LoVo (cell line): ENCODE measurements around the gene SCAF1.
A peak's percentile ranks its signal among the peaks of the same experiment; 100 is the strongest.

Experiments used
- DNase-seq: peaks from one replicate; pipeline ENCODE4 v3.0.0-alpha.2; 2016; ENCODE audit warnings: low spot score

Gene SCAF1, protein sequence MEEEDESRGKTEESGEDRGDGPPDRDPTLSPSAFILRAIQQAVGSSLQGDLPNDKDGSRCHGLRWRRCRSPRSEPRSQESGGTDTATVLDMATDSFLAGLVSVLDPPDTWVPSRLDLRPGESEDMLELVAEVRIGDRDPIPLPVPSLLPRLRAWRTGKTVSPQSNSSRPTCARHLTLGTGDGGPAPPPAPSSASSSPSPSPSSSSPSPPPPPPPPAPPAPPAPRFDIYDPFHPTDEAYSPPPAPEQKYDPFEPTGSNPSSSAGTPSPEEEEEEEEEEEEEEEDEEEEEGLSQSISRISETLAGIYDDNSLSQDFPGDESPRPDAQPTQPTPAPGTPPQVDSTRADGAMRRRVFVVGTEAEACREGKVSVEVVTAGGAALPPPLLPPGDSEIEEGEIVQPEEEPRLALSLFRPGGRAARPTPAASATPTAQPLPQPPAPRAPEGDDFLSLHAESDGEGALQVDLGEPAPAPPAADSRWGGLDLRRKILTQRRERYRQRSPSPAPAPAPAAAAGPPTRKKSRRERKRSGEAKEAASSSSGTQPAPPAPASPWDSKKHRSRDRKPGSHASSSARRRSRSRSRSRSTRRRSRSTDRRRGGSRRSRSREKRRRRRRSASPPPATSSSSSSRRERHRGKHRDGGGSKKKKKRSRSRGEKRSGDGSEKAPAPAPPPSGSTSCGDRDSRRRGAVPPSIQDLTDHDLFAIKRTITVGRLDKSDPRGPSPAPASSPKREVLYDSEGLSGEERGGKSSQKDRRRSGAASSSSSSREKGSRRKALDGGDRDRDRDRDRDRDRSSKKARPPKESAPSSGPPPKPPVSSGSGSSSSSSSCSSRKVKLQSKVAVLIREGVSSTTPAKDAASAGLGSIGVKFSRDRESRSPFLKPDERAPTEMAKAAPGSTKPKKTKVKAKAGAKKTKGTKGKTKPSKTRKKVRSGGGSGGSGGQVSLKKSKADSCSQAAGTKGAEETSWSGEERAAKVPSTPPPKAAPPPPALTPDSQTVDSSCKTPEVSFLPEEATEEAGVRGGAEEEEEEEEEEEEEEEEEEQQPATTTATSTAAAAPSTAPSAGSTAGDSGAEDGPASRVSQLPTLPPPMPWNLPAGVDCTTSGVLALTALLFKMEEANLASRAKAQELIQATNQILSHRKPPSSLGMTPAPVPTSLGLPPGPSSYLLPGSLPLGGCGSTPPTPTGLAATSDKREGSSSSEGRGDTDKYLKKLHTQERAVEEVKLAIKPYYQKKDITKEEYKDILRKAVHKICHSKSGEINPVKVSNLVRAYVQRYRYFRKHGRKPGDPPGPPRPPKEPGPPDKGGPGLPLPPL

GRCh38 chr19:49641688-49642491, at the start of gene SCAF1:
TSS of gene SCAF1 (plus strand) at chr19:49642209. CDS start at chr19:49645027, 2,818 bp downstream.
- DNase-seq: peak; percentile 99

DNA sequence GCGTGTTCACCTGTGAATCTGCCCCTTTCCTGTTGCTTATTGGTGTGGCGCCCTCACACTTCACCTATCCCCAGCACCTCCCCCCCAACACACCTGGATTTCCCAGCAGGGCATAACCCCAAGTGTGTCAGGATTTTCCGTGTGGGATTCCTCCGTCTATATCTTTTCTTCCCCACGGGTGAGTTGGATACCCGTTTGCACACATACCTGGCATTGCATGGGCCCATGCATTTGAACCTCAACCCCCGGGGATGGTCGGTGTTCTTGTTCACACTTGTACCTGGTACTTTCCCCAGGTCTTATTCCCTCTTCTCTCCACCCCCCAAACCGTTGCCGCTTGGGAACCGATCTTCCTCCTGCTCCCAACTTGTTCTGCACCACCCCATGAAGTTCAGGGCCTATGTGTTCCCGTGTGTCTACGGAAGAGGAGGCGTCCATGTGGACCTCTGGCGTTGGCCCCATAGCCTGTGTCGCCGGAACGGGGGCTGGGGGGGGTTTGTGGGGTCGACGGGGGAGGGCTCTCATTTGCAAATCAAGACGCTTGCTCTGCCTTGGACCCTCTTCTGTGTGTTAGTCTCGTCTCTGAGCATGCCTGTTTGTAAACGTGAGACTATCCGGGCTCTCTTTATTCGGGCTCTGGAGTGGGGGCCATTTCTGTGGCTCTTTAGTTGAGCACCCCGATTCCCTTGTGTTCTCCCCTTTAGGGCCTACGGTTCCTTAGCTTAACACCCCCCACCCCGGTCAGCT, 49.4 kb upstream of the SCAF1 start:
- no peak for DNase-seq

DNA sequence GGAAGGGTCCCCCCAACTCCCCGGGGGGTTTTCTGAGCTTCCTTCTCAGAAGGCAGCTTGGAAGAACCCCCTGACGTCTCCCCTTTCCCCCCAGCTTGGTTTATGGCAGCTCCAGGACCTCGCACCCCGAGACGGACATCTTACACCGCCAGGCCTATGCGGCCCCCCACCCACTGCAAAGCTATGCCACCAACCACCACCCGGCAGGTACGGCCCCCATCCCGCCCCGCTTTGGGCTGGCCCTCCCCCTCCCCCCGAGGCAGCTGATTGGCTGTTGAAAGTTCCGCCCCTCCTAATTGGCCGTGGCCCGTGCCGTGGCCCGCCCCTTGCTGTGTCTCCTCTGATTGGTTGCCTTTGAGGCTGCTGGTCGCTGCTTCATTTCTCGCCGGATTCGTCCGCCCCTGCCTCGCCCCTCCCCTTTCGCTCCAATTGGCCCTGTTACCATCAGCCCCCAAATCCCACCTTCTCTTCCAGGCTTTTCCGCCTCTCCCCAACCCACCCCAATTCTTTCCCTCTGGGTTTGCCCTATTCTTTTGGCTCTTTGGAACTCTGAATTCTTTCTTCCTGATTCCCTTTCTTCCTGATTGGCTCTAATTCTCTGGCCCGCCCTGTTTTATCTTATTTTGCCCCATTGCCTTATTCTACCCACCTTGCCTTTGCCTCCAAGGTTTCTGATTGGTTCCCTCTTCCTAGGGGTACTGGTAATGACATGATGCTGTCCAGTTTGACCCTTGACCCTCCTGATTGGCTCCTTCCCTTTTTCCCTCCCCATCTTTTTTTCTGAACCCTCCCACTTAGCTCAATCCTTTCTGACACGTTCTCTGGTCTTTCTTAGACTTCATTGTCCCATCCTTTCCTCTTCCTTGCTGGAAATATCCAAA, 48.5 kb upstream of the SCAF1 start:
- no peak for DNase-seq

DNA sequence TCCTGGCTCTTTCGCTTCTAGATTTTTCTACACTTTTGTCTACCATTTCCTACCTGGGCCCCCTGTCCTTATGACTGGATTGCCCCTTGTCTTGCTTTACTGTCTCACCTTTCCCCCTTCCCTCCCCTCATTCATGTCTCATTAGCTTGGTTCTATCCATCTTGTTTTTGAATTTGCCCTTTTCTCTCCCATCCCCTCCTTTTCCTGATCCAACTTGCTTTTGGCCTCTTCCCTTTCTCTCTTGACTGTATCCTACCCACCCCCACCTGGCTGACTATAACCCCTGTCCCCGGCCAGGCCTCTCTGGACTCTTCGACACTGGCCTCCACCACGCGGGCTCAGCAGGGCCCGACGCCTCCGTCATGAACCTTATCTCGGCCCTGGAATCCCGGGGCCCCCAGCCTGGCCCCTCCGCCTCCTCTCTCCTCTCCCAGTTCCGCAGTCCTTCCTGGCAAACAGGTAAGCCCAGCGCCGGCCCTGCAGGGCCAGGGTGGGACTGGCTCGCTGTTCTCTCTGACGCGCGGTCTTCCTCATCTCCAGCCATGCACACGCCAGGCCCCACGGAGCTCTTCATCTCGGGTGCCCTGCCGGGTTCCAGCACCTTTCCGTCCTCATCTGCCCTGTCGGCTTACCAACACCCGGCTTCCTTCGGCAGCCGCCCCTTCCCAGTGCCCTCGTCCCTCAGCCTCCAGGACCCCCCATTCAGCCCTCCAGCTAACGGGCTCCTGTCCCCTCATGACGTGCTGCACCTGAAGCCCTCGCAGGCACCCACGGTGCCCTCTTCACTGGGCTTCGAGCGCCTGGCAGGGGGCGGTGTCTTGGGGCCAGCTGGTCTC, 47.6 kb upstream of the SCAF1 start:
- no peak for DNase-seq

- no peak for DNase-seq
Measured at GRCh38 chr19:49594993-49595818, 46.8 kb upstream of the SCAF1 start.

DNA sequence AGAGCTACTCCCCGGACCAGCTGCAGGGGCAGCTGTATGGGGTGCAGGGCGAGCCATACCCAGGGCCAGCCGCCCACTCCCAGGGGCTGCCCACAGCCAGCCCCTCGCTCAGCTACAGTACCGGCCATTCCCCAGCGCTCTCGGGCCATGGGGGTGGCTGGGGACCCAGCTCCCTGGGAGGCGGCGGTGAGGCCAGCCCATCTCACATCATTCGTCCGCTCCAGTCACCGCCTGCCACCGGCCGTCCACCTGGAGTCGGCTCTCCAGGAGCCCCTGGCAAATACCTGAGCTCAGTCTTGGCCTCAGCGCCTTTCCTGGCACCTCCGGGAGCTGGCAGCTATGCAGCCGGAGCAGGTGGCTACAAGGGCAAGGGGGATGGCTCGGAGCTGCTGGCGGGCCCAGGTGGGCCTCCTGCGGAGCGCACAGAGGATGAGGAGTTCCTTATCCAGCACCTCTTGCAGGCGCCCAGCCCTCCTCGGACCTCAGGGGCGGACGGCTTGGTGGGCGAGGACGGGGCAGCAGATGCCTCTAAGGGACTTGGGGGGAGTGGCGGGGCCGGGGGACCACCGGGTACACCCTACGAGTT, 46.1 kb upstream of the SCAF1 start:
- no peak for DNase-seq

GRCh38 chr19:49596407-49596806, 45.6 kb upstream of the SCAF1 start:
- no peak for DNase-seq

DNA sequence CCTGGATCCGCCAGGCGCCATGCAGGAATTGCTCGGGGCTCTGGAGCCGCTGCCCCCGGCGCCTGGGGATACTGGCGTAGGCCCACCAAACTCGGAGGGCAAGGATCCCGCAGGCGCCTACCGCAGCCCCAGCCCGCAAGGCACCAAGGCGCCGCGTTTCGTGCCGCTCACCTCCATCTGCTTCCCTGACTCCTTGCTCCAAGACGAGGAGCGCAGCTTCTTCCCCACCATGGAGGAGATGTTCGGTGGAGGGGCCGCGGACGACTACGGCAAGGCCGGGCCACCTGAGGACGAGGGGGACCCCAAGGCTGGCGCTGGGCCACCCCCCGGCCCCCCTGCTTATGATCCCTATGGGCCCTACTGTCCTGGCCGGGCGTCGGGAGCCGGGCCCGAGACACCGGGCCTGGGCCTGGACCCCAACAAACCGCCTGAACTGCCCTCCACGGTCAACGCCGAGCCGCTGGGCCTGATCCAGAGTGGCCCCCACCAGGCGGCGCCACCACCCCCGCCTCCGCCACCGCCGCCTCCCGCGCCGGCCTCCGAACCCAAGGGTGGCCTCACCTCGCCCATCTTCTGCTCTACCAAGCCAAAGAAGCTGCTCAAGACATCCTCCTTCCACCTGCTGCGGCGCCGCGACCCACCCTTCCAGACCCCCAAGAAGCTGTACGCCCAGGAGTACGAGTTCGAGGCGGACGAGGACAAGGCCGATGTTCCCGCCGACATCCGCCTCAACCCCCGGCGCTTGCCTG, 44.9 kb upstream of the SCAF1 start:
- DNase-seq: no peak

GRCh38 chr19:49597703-49597974, 44.4 kb upstream of the SCAF1 start:
- DNase-seq: no peak

DNA sequence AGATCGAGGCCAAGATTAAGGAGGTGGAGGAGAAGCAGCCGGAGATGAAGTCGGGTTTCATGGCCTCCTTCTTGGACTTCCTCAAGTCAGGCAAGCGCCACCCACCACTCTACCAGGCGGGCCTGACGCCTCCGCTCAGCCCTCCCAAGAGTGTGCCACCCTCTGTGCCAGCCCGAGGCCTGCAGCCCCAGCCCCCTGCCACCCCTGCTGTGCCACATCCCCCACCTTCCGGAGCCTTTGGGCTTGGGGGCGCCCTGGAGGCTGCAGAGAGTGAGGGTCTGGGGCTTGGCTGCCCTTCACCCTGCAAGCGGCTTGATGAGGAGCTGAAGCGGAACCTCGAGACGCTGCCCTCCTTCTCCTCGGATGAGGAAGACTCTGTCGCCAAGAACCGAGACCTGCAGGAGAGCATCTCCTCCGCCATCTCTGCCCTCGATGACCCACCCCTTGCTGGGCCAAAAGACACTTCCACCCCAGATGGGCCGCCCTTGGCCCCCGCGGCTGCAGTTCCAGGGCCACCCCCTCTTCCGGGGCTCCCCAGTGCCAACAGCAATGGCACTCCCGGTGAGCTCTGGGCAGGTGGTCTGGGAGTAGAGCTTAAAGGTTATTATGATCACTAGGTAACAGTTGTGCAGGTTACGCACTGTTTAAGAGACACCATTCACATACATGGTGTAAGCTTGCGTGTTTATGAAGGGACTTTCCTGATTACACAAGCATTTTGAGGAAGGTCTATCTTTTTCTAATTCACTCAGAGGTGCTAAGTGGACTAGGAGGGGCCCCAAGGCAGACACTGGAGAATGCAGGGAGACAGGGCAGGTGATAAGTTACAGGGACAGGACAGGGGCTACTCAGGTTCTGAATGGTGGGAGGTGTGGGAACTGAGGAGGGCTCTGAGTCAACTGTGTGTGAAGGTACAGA, 42.4 kb upstream of the SCAF1 start:
- no peak for DNase-seq

DNA sequence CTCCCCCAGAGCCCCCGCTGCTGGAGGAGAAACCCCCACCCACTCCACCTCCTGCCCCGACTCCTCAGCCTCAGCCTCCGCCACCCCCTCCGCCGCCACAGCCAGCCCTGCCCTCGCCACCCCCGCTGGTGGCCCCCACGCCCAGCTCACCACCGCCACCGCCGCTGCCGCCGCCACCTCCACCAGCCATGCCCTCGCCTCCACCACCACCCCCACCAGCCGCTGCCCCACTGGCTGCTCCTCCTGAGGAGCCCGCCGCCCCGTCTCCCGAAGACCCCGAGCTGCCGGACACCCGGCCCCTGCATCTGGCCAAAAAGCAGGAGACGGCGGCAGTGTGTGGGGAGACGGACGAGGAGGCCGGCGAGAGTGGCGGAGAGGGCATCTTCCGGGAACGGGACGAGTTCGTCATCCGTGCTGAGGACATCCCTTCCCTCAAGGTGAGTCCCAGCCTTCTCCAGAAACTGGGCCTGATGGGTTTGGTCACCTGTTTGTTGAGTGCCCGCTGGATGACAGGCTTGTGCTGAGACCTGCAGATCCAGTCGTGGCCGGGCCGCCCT, 40.4 kb upstream of the SCAF1 start:
- no peak for DNase-seq

- no peak for DNase-seq
Measured at GRCh38 chr19:49602806-49603205, 39.2 kb upstream of the SCAF1 start.

- DNase-seq: no peak
Measured at GRCh38 chr19:49605605-49606004, 36.4 kb upstream of the SCAF1 start.

- DNase-seq: no peak
Measured at GRCh38 chr19:49609499-49610092, 32.4 kb upstream of the SCAF1 start.

DNA sequence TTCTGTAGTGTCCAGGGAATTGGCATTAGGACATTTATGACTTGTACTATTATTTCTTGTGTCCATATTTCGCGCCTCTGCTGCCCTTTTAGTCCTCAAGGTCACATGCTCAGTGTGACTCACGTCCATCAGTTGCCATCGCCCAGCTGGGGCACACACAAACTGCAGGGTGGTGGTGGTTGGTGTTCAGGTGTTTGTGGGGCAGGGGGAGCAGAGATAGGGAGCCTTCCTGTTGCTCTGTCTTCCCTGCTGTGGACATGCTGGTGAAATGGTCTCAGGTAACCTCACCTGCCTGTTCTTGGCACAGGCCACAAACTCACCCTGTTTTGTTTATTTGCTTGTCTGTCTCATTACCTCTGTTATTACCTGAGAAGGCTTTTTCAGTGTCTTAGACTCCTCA, 28.6 kb upstream of the SCAF1 start:
- no peak for DNase-seq
